ENCODE measurements around the gene PCDH18.
"Not testable (repeated sequence)": the region's sequence is repeated elsewhere in the genome, so short reads cannot be mapped to it uniquely, and the experiment has no call there.

GRCh38 chr4:137479657-137480056 is 52.6 kb downstream of the PCDH18 start:
- not testable (repeated sequence) for TF ChIP-seq POLR2A, CTCF (IDR thresholded peaks at IDR 0.05)
